ENCODE data around the gene IL4R. TPM values are rescaled to one million over a fixed set of nuclear protein-coding genes. Genes with fewer than 3 reads are reported as not detected.

The IL4R gene
- total and polyA plus RNA-seq, 10 of the 15 experiments (the other 5 are each of a cell fraction or from before 2014, with no cell fraction given): 2.6 to 70.4 (median 36.6) TPM

GRCh38 chr16:27389272-27389961 lies 75.6 kb downstream of the IL4R start (continued):
- TF ChIP-seq ZBTB4 (CRISPR knock-in tag; IDR thresholded peaks at IDR 0.05) (no peak), MYC (IDR thresholded peaks at IDR 0.05; ENCODE audit: insufficient read depth, insufficient read length, insufficient replicate concordance, low read length, severe bottlenecking) (no peak), ATF7 (IDR thresholded peaks at IDR 0.05; ENCODE audit: low read depth) (no peak), ZNF687 (IDR thresholded peaks at IDR 0.05) (no peak)
- TF ChIP-seq, protein P1, sequence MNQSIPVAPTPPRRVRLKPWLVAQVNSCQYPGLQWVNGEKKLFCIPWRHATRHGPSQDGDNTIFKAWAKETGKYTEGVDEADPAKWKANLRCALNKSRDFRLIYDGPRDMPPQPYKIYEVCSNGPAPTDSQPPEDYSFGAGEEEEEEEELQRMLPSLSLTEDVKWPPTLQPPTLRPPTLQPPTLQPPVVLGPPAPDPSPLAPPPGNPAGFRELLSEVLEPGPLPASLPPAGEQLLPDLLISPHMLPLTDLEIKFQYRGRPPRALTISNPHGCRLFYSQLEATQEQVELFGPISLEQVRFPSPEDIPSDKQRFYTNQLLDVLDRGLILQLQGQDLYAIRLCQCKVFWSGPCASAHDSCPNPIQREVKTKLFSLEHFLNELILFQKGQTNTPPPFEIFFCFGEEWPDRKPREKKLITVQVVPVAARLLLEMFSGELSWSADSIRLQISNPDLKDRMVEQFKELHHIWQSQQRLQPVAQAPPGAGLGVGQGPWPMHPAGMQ (IDR thresholded peaks at IDR 0.05; ENCODE audit: borderline replicate concordance): no peak
